Activated CD4-positive, alpha-beta T cell treated with anti-CD3 and anti-CD28 coated beads, Interleukin-2, amount 50 U/mL, for 24 hours (primary cell): Measurements from ENCODE around the gene RAP1GDS1.

ENCODE experiments used
- DNase-seq, 2 donors: peaks; one replicate each; pipeline ENCODE4 v3.0.0-alpha.2; 2020; ENCODE audit warnings: low read depth in 1 of 2, low spot score in 1 of 2

Gene RAP1GDS1

GRCh38 chr4:98260579-98261404 is at the start of gene RAP1GDS1:
TSS of gene RAP1GDS1 (plus strand) at chr4:98261384. CDS start at chr4:98261566, 182 bp downstream.
- DNase-seq: peak; percentile 85 to 92

- no peak for DNase-seq
Measured at GRCh38 chr4:98222306-98222705, 38.9 kb upstream of the RAP1GDS1 start.

- no peak for DNase-seq
Measured at GRCh38 chr4:98226396-98226795, 34.8 kb upstream of the RAP1GDS1 start.

GRCh38 chr4:98230961-98231360 is 30.2 kb upstream of the RAP1GDS1 start:
- no peak for DNase-seq

- no peak for DNase-seq
Measured at GRCh38 chr4:98232202-98232601, 29.0 kb upstream of the RAP1GDS1 start.

- DNase-seq: no peak
Measured at GRCh38 chr4:98237204-98237603, 24.0 kb upstream of the RAP1GDS1 start.

- DNase-seq: no peak
Measured at GRCh38 chr4:98242063-98242462, 19.1 kb upstream of the RAP1GDS1 start.

- no peak for DNase-seq
Measured at GRCh38 chr4:98242538-98242937, 18.6 kb upstream of the RAP1GDS1 start.

- no peak for DNase-seq
Measured at GRCh38 chr4:98245226-98245625, 16.0 kb upstream of the RAP1GDS1 start.

- no peak for DNase-seq
Measured at GRCh38 chr4:98248934-98249333, 12.2 kb upstream of the RAP1GDS1 start.

- no peak for DNase-seq
Measured at GRCh38 chr4:98249831-98250230, 11.4 kb upstream of the RAP1GDS1 start.

GRCh38 chr4:98253499-98253898 is 7.7 kb upstream of the RAP1GDS1 start:
- DNase-seq: no peak

- DNase-seq: no peak
Measured at GRCh38 chr4:98260047-98260578, 1.1 kb upstream of the RAP1GDS1 start.

- peak; percentile 9 to 25 for DNase-seq
Measured at GRCh38 chr4:98261405-98262291, 464 bp downstream of the RAP1GDS1 start.

- DNase-seq: no peak
Measured at GRCh38 chr4:98262431-98262830, 1.2 kb downstream of the RAP1GDS1 start.

- DNase-seq: no peak
Measured at GRCh38 chr4:98267498-98267897, 6.3 kb downstream of the RAP1GDS1 start.

- DNase-seq: no peak
Measured at GRCh38 chr4:98275145-98275544, 14.0 kb downstream of the RAP1GDS1 start.

- DNase-seq: no peak
Measured at GRCh38 chr4:98283219-98284189, 22.3 kb downstream of the RAP1GDS1 start.

- no peak for DNase-seq
Measured at GRCh38 chr4:98284640-98285046, 23.5 kb downstream of the RAP1GDS1 start.

- DNase-seq: no peak
Measured at GRCh38 chr4:98285676-98286075, 24.5 kb downstream of the RAP1GDS1 start.

GRCh38 chr4:98287328-98287727 is 26.1 kb downstream of the RAP1GDS1 start:
- DNase-seq: no peak
